Measurements from ENCODE around the gene MATN1. TPM values are rescaled to one million over a fixed set of nuclear protein-coding genes. Genes with fewer than 3 reads are reported as not detected.

Gene MATN1
- polyA plus RNA-seq, 1 donor (not counting 4 experiments of a cell fraction or from before 2014, with no cell fraction given) = 0.05 TPM

DNA sequence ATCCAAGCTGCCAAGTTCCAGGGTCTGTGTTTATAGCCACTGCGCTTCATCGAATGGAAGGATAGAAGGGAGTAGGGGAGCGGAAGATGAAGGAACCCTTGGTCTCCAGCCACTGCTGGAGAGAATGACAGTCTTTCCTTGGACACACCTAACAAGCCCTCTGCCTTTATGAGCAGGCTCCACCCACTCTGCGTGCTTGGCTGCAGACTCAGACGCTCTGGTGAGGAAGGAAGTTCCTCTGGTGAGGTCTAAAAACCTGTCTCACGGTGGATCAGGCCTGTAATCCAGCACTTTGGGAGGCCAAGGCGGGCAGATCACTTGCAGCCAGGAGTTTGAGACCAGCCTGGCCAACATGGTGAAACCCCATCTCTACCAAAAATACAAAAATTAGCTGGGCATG is 55.4 kb downstream of the MATN1 start:
- TF ChIP-seq, protein P1, sequence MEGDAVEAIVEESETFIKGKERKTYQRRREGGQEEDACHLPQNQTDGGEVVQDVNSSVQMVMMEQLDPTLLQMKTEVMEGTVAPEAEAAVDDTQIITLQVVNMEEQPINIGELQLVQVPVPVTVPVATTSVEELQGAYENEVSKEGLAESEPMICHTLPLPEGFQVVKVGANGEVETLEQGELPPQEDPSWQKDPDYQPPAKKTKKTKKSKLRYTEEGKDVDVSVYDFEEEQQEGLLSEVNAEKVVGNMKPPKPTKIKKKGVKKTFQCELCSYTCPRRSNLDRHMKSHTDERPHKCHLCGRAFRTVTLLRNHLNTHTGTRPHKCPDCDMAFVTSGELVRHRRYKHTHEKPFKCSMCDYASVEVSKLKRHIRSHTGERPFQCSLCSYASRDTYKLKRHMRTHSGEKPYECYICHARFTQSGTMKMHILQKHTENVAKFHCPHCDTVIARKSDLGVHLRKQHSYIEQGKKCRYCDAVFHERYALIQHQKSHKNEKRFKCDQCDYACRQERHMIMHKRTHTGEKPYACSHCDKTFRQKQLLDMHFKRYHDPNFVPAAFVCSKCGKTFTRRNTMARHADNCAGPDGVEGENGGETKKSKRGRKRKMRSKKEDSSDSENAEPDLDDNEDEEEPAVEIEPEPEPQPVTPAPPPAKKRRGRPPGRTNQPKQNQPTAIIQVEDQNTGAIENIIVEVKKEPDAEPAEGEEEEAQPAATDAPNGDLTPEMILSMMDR (optimal IDR thresholded peaks at IDR 0.05 in 1 of 3, IDR thresholded peaks at IDR 0.05 in 1 of 3, conservative IDR thresholded peaks at IDR 0.05 in 1 of 3; ENCODE audit: extremely low read depth in 1 of 3, insufficient read depth in 2 of 3, low read length in 3 of 3) = no peak
- TF ChIP-seq EZH2 (IDR thresholded peaks at IDR 0.05; ENCODE audit: low read length) = no peak
- FAIRE-seq (peak; percentile 97), DNase-seq (ENCODE audit: low read depth, low spot score) (no peak)
- no peaks in the 10 kb centered on the region for H4K20me1 ChIP-seq (ENCODE audit: control insufficient read depth, extremely low read depth, insufficient read depth, low read length)
- no peaks in the 10 kb centered on the region for H3K36me3 ChIP-seq (ENCODE audit: control insufficient read depth in 2 of 2, extremely low read depth in 1 of 2, insufficient read depth in 2 of 2, low read length in 2 of 2)
- no peaks in the 10 kb centered on the region for H3K9me1 ChIP-seq (ENCODE audit: control insufficient read depth, extremely low read depth, insufficient read depth, low read length)
- dilution Hi-C loops (cut with MboI; ENCODE audit: extremely low pct_ligation_motif_present, low sequenced_read_pairs) = no loop called here
- no peaks in the 10 kb centered on the region for H3K9me3 ChIP-seq (ENCODE audit: control insufficient read depth, low read depth, low read length)
- peak overlapping the region; percentile 28 for H3K27ac ChIP-seq (ENCODE audit: control insufficient read depth, insufficient read depth, low read length)
- peak overlapping the region; percentile 53 for H3K4me2 ChIP-seq (ENCODE audit: control insufficient read depth, extremely low read depth, insufficient read depth, low read depth, low read length)
- H2AFZ ChIP-seq (ENCODE audit: control insufficient read depth, low read length) = peak overlapping the region; percentile 92
- no peaks in the 10 kb centered on the region for H3K27me3 ChIP-seq (ENCODE audit: control insufficient read depth, extremely low read depth, insufficient read depth, low read length)
- peak overlapping the region in 1 of 3 experiments; percentile 5 for H3K4me3 ChIP-seq (ENCODE audit: control insufficient read depth in 2 of 3, extremely low read depth in 1 of 3, insufficient read depth in 2 of 3, low read depth in 1 of 3, low read length in 3 of 3)
- H3K9ac ChIP-seq (ENCODE audit: control insufficient read depth, extremely low read depth, insufficient read depth, low read length) = peak overlapping the region; percentile 11
- peaks cover 25% of the 10 kb centered on the region for H3K4me1 ChIP-seq (ENCODE audit: control insufficient read depth, extremely low read depth, insufficient read depth, low read length)
- no peaks in the 10 kb centered on the region for H3K79me2 ChIP-seq (ENCODE audit: control insufficient read depth, insufficient read depth, low read length)

DNA sequence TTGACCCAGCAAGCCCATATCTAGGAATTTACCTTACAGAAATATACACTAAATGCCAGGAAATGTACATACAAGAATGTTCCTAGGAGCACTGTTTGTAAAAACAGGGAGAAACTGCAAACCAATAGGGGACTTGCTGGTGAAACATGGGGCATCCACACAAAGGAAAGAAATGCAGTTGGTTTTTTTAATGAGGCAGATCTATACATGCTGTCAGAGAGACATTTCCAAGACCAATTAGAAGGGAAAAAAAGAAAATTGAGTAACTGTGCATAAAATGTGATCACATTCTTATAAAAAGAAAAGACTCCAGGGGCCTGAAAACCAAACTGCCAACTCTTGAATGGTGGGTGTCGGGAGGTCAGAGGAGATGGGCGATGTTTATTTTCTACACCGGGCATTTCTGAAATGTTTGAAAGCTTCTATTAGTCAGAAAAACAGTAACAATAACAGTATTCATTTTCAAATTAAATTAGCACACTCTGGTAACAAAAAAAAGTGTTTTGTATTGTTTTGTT is 56.6 kb downstream of the MATN1 start:
- Histone ChIP-seq H3K27ac (ENCODE audit: control insufficient read depth, insufficient read depth, low read length) (no peak overlapping the region), H3K4me2 (ENCODE audit: control insufficient read depth, extremely low read depth, insufficient read depth, low read depth, low read length) (no peak overlapping the region), H3K4me3 (ENCODE audit: control insufficient read depth in 2 of 3, extremely low read depth in 1 of 3, insufficient read depth in 2 of 3, low read depth in 1 of 3, low read length in 3 of 3) (no peak overlapping the region), H4K20me1 (ENCODE audit: control insufficient read depth, extremely low read depth, insufficient read depth, low read length) (no peaks in the 10 kb centered on the region), H3K36me3 (ENCODE audit: control insufficient read depth in 2 of 2, extremely low read depth in 1 of 2, insufficient read depth in 2 of 2, low read length in 2 of 2) (no peaks in the 10 kb centered on the region), H2AFZ (ENCODE audit: control insufficient read depth, low read length) (no peak overlapping the region), H3K79me2 (ENCODE audit: control insufficient read depth, insufficient read depth, low read length) (no peaks in the 10 kb centered on the region), H3K4me1 (ENCODE audit: control insufficient read depth, extremely low read depth, insufficient read depth, low read length) (peaks cover 25% of the 10 kb centered on the region), H3K27me3 (ENCODE audit: control insufficient read depth, extremely low read depth, insufficient read depth, low read length) (no peaks in the 10 kb centered on the region), H3K9ac (ENCODE audit: control insufficient read depth, extremely low read depth, insufficient read depth, low read length) (no peak overlapping the region), H3K9me1 (ENCODE audit: control insufficient read depth, extremely low read depth, insufficient read depth, low read length) (no peaks in the 10 kb centered on the region), H3K9me3 (ENCODE audit: control insufficient read depth, low read depth, low read length) (no peaks in the 10 kb centered on the region)
- FAIRE-seq = no peak
- TF ChIP-seq EZH2 (IDR thresholded peaks at IDR 0.05; ENCODE audit: low read length) = no peak
- TF ChIP-seq, protein P1 (optimal IDR thresholded peaks at IDR 0.05 in 1 of 3, IDR thresholded peaks at IDR 0.05 in 1 of 3, conservative IDR thresholded peaks at IDR 0.05 in 1 of 3; ENCODE audit: extremely low read depth in 1 of 3, insufficient read depth in 2 of 3, low read length in 3 of 3) = no peak
- DNase-seq (ENCODE audit: low read depth, low spot score) = no peak
- dilution Hi-C loops (cut with MboI; ENCODE audit: extremely low pct_ligation_motif_present, low sequenced_read_pairs) = no loop called here

All from keratinocyte (primary cell).